Fibroblast of mammary gland (primary cell): ENCODE results near the gene PDZRN3.
A peak's percentile ranks its signal among the peaks of the same experiment; 100 is the strongest.

ENCODE experiments used
- DNase-seq: peaks from one replicate; pipeline ENCODE4 v3.0.0-alpha.2; 2010; ENCODE audit warnings: low read depth
- H3K4me3 ChIP-seq: 2 replicates; pipeline ENCODE4 v1.5.1; 2011; ENCODE audit warnings: low read depth, mild to moderate bottlenecking, low read length, moderate library complexity; ENCODE audit not compliant: control insufficient read depth
- TF ChIP-seq, protein P1 (sequence below): conservative IDR thresholded peaks from 2 replicates; pipeline ENCODE4 v1.5.1; 2011; ENCODE audit warnings: low read depth, low read length, inconsistent platforms; ENCODE audit not compliant: control insufficient read depth, insufficient read depth

Gene PDZRN3

DNA sequence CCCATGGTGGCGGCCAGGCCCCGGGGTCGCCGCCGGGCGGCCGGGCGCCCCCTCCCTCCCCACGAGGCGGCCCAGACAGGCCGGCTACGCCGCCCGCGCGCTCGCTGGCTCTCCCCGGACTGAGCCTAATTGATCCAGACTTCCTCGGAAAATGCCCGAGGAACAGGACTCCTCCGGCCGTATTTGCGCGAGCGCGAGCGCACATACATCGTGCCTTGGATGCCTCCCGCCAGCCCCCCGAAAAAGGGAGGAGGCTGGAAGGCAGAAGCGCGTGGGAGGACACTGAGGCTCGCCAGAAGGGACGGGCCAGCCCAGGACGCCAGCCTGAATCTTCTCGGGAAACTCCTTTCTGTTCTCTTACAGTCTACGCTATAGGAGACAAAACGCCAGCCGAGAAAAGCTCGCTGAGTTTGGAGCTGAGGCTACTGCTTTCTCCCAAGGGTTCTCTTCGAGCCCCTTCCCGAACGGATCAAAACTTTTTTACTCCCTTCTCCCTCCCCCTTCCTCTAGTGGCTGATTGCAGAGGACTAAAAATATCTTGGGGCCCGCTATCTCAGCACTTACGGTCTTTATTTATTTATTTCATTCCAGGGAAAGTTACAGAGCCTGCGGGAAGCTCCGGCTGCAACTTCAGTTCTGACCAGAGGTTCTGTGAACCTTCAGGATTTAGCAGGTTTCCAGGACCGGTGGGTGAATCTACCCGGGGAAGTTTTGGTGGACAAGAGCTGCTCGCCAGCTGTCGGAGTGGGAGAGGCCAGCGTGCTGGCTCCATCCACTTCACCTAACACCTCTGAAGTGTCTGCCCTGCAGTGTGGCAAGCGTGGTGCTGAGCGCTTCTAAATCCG lies at the start of gene PDZRN3:
PDZRN3 (minus strand) TSS at position 121 of the 845 bp plus-strand sequence.
- TF ChIP-seq, protein P1, sequence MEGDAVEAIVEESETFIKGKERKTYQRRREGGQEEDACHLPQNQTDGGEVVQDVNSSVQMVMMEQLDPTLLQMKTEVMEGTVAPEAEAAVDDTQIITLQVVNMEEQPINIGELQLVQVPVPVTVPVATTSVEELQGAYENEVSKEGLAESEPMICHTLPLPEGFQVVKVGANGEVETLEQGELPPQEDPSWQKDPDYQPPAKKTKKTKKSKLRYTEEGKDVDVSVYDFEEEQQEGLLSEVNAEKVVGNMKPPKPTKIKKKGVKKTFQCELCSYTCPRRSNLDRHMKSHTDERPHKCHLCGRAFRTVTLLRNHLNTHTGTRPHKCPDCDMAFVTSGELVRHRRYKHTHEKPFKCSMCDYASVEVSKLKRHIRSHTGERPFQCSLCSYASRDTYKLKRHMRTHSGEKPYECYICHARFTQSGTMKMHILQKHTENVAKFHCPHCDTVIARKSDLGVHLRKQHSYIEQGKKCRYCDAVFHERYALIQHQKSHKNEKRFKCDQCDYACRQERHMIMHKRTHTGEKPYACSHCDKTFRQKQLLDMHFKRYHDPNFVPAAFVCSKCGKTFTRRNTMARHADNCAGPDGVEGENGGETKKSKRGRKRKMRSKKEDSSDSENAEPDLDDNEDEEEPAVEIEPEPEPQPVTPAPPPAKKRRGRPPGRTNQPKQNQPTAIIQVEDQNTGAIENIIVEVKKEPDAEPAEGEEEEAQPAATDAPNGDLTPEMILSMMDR: no peak
- DNase-seq: peak; percentile 80
- peak within 1 kb of the TSS; percentile 69 for H3K4me3 ChIP-seq

DNA sequence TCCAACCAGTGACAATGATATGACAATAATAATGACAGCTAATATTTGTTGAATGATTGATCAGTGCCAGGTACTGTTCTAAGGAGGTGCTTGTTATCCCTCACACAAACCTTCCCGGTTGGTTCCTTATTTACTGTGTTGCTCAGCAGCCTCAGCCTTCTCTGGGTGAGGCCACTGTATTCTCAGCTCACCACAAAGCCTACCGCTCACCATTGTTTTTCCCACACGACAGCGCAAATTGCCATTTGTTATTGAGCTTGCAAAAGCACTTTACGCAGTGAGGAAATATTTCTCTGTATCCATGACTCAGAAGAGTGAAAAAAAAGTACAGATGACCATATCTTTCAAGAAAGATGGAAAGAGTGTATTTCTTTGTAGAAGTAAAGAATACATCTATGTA lies 49.5 kb upstream of the PDZRN3 start:
- TF ChIP-seq, protein P1: no peak
- H3K4me3 ChIP-seq: no peak overlapping the region
- DNase-seq: peak; percentile 79

DNA sequence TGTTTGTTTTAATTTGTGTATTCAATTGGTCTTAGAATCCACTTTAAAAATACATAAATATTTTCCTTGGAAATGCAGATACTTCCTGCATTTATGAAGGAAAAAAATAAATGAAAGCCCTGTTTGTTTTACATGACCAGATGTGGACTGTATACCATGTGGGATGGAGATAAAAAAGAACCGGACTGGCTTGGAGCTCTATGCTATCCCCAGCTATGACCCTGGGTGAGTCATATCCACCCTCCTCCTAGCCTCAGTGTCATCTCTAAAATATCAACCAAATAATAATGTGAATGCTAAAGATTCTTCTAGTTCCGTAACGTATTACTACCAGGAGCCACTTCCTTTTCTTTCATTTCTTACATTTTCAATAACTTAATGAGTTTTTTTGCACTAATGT lies 44.5 kb upstream of the PDZRN3 start:
- TF ChIP-seq, protein P1: no peak
- no peak overlapping the region for H3K4me3 ChIP-seq
- peak; percentile 57 for DNase-seq

DNA sequence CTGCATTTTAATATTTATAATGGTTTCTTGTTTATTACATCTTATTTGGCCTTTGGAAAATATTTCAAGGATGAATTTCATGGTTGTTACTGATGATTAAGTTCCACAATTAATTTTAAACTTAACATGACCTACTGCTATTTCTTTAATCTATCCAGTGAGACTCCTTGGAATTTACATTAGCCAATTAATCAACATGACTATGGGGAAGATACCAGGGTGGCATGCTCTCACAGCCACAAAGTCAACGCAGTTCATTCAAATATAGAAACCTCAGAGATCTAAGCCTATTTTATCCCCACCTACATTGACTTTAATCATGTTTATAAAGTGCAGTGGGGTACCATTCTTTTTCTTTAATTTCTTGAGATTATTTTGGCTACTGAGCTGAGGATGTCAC lies 43.6 kb upstream of the PDZRN3 start:
- no peak overlapping the region for H3K4me3 ChIP-seq
- DNase-seq: no peak
- TF ChIP-seq, protein P1: no peak

DNA sequence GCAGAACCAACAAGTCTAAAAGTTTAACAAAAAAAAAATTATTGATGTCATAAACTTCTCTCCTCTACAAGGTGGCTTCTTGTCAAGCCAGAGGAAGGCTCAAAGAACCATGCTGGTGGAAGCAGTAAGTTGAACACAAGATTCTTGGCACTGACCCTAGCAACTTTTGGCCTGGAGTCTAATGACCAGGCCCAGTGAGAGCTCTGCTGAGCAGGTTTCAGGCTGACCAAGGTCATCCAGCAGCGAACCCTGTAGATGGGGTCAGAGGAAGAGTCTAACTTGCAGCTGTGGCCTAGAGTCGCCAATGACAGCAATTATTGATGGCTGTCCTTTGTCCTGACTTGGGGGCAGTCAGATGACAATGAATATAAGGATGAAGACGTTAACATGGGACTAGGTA lies 43.1 kb upstream of the PDZRN3 start:
- TF ChIP-seq, protein P1: no peak
- DNase-seq: no peak
- H3K4me3 ChIP-seq: no peak overlapping the region

DNA sequence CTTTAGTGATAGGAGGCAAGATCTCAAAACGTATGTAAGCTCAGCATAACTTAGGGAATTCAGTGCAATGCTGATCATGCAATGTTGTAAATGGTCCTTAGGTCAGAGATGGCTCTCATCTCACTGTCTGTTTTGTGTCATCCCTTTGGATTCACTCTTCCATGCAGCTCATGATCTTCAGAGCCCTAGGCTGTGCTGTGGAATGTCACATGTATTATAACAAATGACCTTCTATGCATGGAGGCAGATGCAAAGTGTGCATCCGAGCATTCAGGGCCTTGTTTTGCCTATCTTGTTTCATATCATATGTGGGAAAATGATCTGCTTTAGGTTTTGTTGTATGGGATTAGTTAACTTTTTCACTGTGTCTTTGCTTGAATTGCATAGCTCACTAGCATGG lies 40.5 kb upstream of the PDZRN3 start:
- DNase-seq: no peak
- TF ChIP-seq, protein P1: no peak
- H3K4me3 ChIP-seq: no peak overlapping the region
